ENCODE data around the gene DOK4.

DNA sequence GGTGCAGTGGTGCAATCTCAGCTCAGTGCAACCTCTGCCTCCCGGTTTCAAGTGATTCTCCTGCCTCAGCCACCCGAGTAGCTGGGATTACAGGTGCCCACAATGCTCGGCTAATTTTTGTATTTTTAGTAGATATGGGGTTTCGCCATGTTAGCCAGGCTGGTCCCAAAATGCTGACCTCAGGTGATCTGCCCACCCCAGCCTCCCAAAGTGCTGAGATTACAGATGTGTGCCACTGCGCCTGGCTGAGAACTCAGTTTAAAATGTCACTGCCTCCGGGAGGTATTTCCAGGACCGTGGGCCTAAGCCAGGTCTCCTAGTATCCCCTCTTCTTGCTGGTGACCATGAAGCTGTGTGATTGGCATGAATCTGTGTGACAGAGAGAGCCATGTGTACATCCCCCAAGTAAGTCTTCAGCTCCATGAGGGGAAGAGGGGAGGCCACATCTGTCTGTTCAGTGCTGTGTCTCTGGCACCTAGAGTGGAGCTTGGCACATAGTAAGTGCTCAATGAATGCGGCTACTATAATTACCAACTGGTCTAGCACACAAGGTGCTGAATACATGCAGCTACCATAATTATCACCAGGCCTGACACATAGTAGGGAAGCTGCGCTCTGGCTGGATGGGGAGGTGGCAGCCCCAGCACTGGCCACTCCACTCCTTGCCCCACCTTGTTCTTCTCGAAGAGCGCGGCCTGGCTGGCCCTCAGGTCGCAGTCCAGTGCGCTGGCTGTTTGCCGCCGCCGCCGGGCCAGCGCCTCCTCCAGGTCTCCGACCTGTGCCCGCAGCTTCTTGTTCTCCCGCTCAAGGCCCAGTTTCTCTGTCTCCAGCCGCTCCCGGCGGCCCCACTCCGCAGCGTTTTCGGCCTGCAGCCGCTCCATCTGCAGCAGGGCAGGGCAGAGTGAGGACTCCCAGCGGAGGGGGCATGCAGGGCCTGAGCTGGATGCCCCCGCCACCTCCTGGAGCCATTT lies 31.4 kb upstream of the DOK4 start:
- TF ChIP-seq, protein P1, sequence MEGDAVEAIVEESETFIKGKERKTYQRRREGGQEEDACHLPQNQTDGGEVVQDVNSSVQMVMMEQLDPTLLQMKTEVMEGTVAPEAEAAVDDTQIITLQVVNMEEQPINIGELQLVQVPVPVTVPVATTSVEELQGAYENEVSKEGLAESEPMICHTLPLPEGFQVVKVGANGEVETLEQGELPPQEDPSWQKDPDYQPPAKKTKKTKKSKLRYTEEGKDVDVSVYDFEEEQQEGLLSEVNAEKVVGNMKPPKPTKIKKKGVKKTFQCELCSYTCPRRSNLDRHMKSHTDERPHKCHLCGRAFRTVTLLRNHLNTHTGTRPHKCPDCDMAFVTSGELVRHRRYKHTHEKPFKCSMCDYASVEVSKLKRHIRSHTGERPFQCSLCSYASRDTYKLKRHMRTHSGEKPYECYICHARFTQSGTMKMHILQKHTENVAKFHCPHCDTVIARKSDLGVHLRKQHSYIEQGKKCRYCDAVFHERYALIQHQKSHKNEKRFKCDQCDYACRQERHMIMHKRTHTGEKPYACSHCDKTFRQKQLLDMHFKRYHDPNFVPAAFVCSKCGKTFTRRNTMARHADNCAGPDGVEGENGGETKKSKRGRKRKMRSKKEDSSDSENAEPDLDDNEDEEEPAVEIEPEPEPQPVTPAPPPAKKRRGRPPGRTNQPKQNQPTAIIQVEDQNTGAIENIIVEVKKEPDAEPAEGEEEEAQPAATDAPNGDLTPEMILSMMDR (IDR thresholded peaks at IDR 0.05), result no peak
- TF ChIP-seq EP300 (IDR thresholded peaks at IDR 0.05) (no peak), POLR2A (IDR thresholded peaks at IDR 0.05) (no peak)
